ENCODE measurements around the gene GANAB. TPM values are rescaled to one million over a fixed set of nuclear protein-coding genes. Genes with fewer than 3 reads are reported as not detected.

The GANAB gene
- total RNA-seq, 1 experiment from 2014 or later = 274 TPM

Other genes starting within 250 kb of the GANAB start
- gene SCGB1A1, start 227.6 kb downstream of the GANAB start, total RNA-seq (2014; rRNA removed) = not detected in 2 replicates
- gene AHNAK, start 99.8 kb downstream of the GANAB start, total RNA-seq (2014; rRNA removed) = 287 and 383 TPM in 2 replicates
- gene EEF1G, start 72.7 kb downstream of the GANAB start, total RNA-seq (2014; rRNA removed) = 1,577 and 1,815 TPM in 2 replicates
- gene TUT1, start 55.1 kb downstream of the GANAB start, total RNA-seq (2014; rRNA removed) = 17.8 and 20.6 TPM in 2 replicates
- gene MTA2, start 44.7 kb downstream of the GANAB start, total RNA-seq (2014; rRNA removed) = 193 and 259 TPM in 2 replicates
- gene EML3, start 33.8 kb downstream of the GANAB start, total RNA-seq (2014; rRNA removed) = 32.8 and 50.6 TPM in 2 replicates
- gene ROM1, start 33.4 kb downstream of the GANAB start, total RNA-seq (2014; rRNA removed) = 5.8 and 13.9 TPM in 2 replicates
- 65.8 and 76.3 TPM in 2 replicates for gene B3GAT3, start 24.6 kb downstream of the GANAB start, total RNA-seq (2014; rRNA removed)
- gene INTS5, start 6.7 kb upstream of the GANAB start, total RNA-seq (2014; rRNA removed) = 31.0 and 32.5 TPM in 2 replicates
- 236 and 302 TPM in 2 replicates for gene C11orf98, start 18.6 kb upstream of the GANAB start, total RNA-seq (2014; rRNA removed)
- gene CSKMT, start 18.7 kb upstream of the GANAB start, total RNA-seq (2014; rRNA removed) = 12.9 and 16.3 TPM in 2 replicates
- gene UQCC3, start 25.1 kb upstream of the GANAB start, total RNA-seq (2014; rRNA removed) = 83.6 and 95.6 TPM in 2 replicates
- 4.7 and 9.7 TPM in 2 replicates for gene LBHD1, start 25.7 kb upstream of the GANAB start, total RNA-seq (2014; rRNA removed)
- 190 and 311 TPM in 2 replicates for gene UBXN1, start 32.5 kb upstream of the GANAB start, total RNA-seq (2014; rRNA removed)
- 0.51 and 0.86 TPM in 2 replicates for gene LRRN4CL, start 42.9 kb upstream of the GANAB start, total RNA-seq (2014; rRNA removed)
- gene BSCL2, start 60.8 kb upstream of the GANAB start, total RNA-seq (2014; rRNA removed) = 65.7 and 73.4 TPM in 2 replicates
- not detected in 2 replicates for gene GNG3, start 61.1 kb upstream of the GANAB start, total RNA-seq (2014; rRNA removed)
- 15.5 and 25.4 TPM in 2 replicates for gene HNRNPUL2, start 80.8 kb upstream of the GANAB start, total RNA-seq (2014; rRNA removed)
- 26.1 and 37.4 TPM in 2 replicates for gene TTC9C, start 81.9 kb upstream of the GANAB start, total RNA-seq (2014; rRNA removed)
- 2.2 and 3.3 TPM in 2 replicates for gene ZBTB3, start 107.5 kb upstream of the GANAB start, total RNA-seq (2014; rRNA removed)
- 208 and 230 TPM in 2 replicates for gene POLR2G, start 115.0 kb upstream of the GANAB start, total RNA-seq (2014; rRNA removed)
- 40.2 and 43.9 TPM in 2 replicates for gene TAF6L, start 124.8 kb upstream of the GANAB start, total RNA-seq (2014; rRNA removed)
- gene TMEM179B, start 140.8 kb upstream of the GANAB start, total RNA-seq (2014; rRNA removed) = 80.2 and 86.7 TPM in 2 replicates
- 37.5 and 49.6 TPM in 2 replicates for gene TMEM223, start 145.4 kb upstream of the GANAB start, total RNA-seq (2014; rRNA removed)
- gene NXF1, start 158.8 kb upstream of the GANAB start, total RNA-seq (2014; rRNA removed) = 33.1 and 33.2 TPM in 2 replicates
- gene STX5, start 185.4 kb upstream of the GANAB start, total RNA-seq (2014; rRNA removed) = 41.4 and 48.2 TPM in 2 replicates
- gene TEX54, start 186.2 kb upstream of the GANAB start, total RNA-seq (2014; rRNA removed) = not detected in 2 replicates
- 217 and 222 TPM in 2 replicates for gene WDR74, start 193.0 kb upstream of the GANAB start, total RNA-seq (2014; rRNA removed)
- 243 and 304 TPM in 2 replicates for gene SLC3A2, start 234.3 kb upstream of the GANAB start, total RNA-seq (2014; rRNA removed)

All from PC-3 (cell line).